NCI-H748 treated with DMSO at 0.1 percent for 48 hours (cell line): ENCODE measurements around the gene DNAH11.
"Not testable (repeated sequence)": the region's sequence is repeated elsewhere in the genome, so short reads cannot be mapped to it uniquely, and the experiment has no call there.

Experiments used
- DNase-seq: peaks from one replicate; lab custom pipeline; 2025; lab: John Stamatoyannopoulos, UW

The DNAH11 gene

GRCh38 chr7:21887779-21888178, 344.9 kb downstream of the DNAH11 start:
- no peak for DNase-seq

- DNase-seq = no peak
Observed at GRCh38 chr7:21891291-21891690, 348.5 kb downstream of the DNAH11 start.

GRCh38 chr7:21893401-21893800, 350.6 kb downstream of the DNAH11 start:
- no peak for DNase-seq

GRCh38 chr7:21898265-21898930, 355.6 kb downstream of the DNAH11 start:
- no peak for DNase-seq

- DNase-seq = no peak
Observed at GRCh38 chr7:21902240-21902639, 359.4 kb downstream of the DNAH11 start.

GRCh38 chr7:21903020-21903786, 360.4 kb downstream of the DNAH11 start:
- no peak for DNase-seq

- no peak for DNase-seq
Observed at GRCh38 chr7:21908746-21909145, 365.9 kb downstream of the DNAH11 start.

- no peak for DNase-seq
Observed at GRCh38 chr7:21910253-21910652, 367.4 kb downstream of the DNAH11 start.

- DNase-seq = no peak
Observed at GRCh38 chr7:21911341-21911875, 368.6 kb downstream of the DNAH11 start.

GRCh38 chr7:21912305-21912704, 369.5 kb downstream of the DNAH11 start:
- no peak for DNase-seq

GRCh38 chr7:21912931-21913780, 370.3 kb downstream of the DNAH11 start:
- no peak for DNase-seq

GRCh38 chr7:21914671-21915070, 371.8 kb downstream of the DNAH11 start:
- DNase-seq = no peak

- DNase-seq = no peak
Observed at GRCh38 chr7:21915140-21915539, 372.3 kb downstream of the DNAH11 start.

GRCh38 chr7:21916176-21916575, 373.3 kb downstream of the DNAH11 start:
- no peak for DNase-seq

GRCh38 chr7:21916629-21917028, 373.8 kb downstream of the DNAH11 start:
- no peak for DNase-seq

GRCh38 chr7:21918216-21918615, 375.4 kb downstream of the DNAH11 start:
- no peak for DNase-seq

- no peak for DNase-seq
Observed at GRCh38 chr7:21920936-21921335, 378.1 kb downstream of the DNAH11 start.

- DNase-seq = no peak
Observed at GRCh38 chr7:21922605-21923004, 379.8 kb downstream of the DNAH11 start.

- peak; percentile 97 for DNase-seq
Observed at GRCh38 chr7:21923658-21924057, 380.8 kb downstream of the DNAH11 start.

GRCh38 chr7:21926448-21926847, 383.6 kb downstream of the DNAH11 start:
- DNase-seq = no peak

GRCh38 chr7:21927693-21928092, 384.9 kb downstream of the DNAH11 start:
- DNase-seq = no peak

- not testable (repeated sequence) for DNase-seq
Observed at GRCh38 chr7:21933293-21933692, 390.5 kb downstream of the DNAH11 start.
